HEK293 (cell line): ENCODE measurements around the gene CPM.

ENCODE experiments used
- CTCF ChIP-seq: fragments of 450-650 bp; formaldehyde crosslinking; IDR thresholded peaks from 2 replicates; pipeline ENCODE4 v1.5.1; 2016; ENCODE audit warnings: missing biosample characterization, missing genetic modification characterization
- HOXA7 ChIP-seq: sonication (generic); formaldehyde crosslinking; IDR thresholded peaks from 2 replicates; pipeline ENCODE4 v1.8.1; 2022; ENCODE audit warnings: missing genetic modification reagents, borderline replicate concordance
- PATZ1 ChIP-seq: fragments of 450-650 bp; formaldehyde crosslinking; IDR thresholded peaks from 2 replicates; pipeline ENCODE4 v1.5.1; 2016; ENCODE audit warnings: missing biosample characterization, missing genetic modification characterization
- SCRT2 ChIP-seq: fragments of 450-650 bp; formaldehyde crosslinking; IDR thresholded peaks from 2 replicates; pipeline ENCODE4 v1.5.1; 2016; ENCODE audit warnings: missing biosample characterization, missing genetic modification characterization
- ZBTB8A ChIP-seq: fragments of 450-650 bp; formaldehyde crosslinking; IDR thresholded peaks from 2 replicates; pipeline ENCODE4 v1.5.1; 2016; ENCODE audit warnings: missing biosample characterization, missing genetic modification characterization
- ZNF239 ChIP-seq: fragments of 450-650 bp; formaldehyde crosslinking; IDR thresholded peaks from 2 replicates; pipeline ENCODE4 v1.5.1; 2016; ENCODE audit warnings: missing biosample characterization, missing genetic modification characterization
- ZSCAN5A ChIP-seq: fragments of 450-650 bp; formaldehyde crosslinking; IDR thresholded peaks from 2 replicates; pipeline ENCODE4 v1.5.1; 2016; ENCODE audit warnings: missing biosample characterization, missing genetic modification characterization

- no peak for TF ChIP-seq HOXA7
- TF ChIP-seq CTCF (tag by site-specific recombination): no peak
- TF ChIP-seq PATZ1 (tag by site-specific recombination): no peak
- TF ChIP-seq SCRT2 (tag by site-specific recombination): peak; percentile 87
- TF ChIP-seq ZSCAN5A (tag by site-specific recombination): no peak
- no peak for TF ChIP-seq ZBTB8A (tag by site-specific recombination)
- TF ChIP-seq ZNF239 (tag by site-specific recombination): no peak
Observed at GRCh38 chr12:68868043-68868790, 64.8 kb downstream of the CPM start.
